HAP-1 (cell line): Measurements from ENCODE around the gene RASSF3.
"Not testable (repeated sequence)": the region's sequence is repeated elsewhere in the genome, so short reads cannot be mapped to it uniquely, and the experiment has no call there.

Experiments
- DNase-seq, 2 experiments: peaks; one replicate each; pipeline ENCODE4 v3.0.0-alpha.2; 2016 to 2020; ENCODE audit warnings: low spot score in 2 of 2
- H3K27me3 ChIP-seq: fragments of 250-450 bp; sonication (Bioruptor Pico); 2 replicates; pipeline ENCODE4 v1.5.1; 2020; ENCODE audit warnings: low read depth, mild to moderate bottlenecking, moderate library complexity
- H3K36me3 ChIP-seq: fragments of 250-450 bp; sonication (Bioruptor Pico); replicated peaks from 2 replicates; pipeline ENCODE4 v1.5.1; 2020; ENCODE audit warnings: mild to moderate bottlenecking
- H3K4me1 ChIP-seq: fragments of 250-450 bp; sonication (Bioruptor Pico); 2 replicates; pipeline ENCODE4 v1.5.1; 2020; ENCODE audit warnings: mild to moderate bottlenecking
- H3K4me3 ChIP-seq: fragments of 250-450 bp; sonication (Bioruptor Pico); 2 replicates; pipeline ENCODE4 v1.5.1; 2020; ENCODE audit warnings: mild to moderate bottlenecking, moderate library complexity
- H3K9me3 ChIP-seq: fragments of 250-450 bp; sonication (Bioruptor Pico); 2 replicates; pipeline ENCODE4 v1.5.1; 2020; ENCODE audit warnings: mild to moderate bottlenecking, moderate library complexity
- in situ Hi-C: fragments of 300-500 bp; cut with MboI; formaldehyde crosslinking; loops from 3 replicates; pipeline ENCODE4 v1.14.3; 2020; ENCODE audit warnings: low sequenced_read_pairs, inconsistent platforms, mixed read lengths

Gene RASSF3

GRCh38 chr12:64688715-64689114, 78.4 kb downstream of the RASSF3 start:
- H3K4me1 ChIP-seq: peaks cover 16% of the 10 kb centered on the region
- no peaks in the 10 kb centered on the region for H3K9me3 ChIP-seq
- in situ Hi-C loops: no loop called here
- H3K36me3 ChIP-seq: peaks cover 27% of the 10 kb centered on the region
- no peaks in the 10 kb centered on the region for H3K27me3 ChIP-seq
- no peak for DNase-seq
- H3K4me3 ChIP-seq: no peak overlapping the region

GRCh38 chr12:64690236-64690635, 79.9 kb downstream of the RASSF3 start:
- in situ Hi-C loops: loop anchor here (5.0 kb wide), 1 partner anchor 133 kb away; no protein-coding TSS in a partner anchor
- peaks cover 28% of the 10 kb centered on the region for H3K36me3 ChIP-seq
- peaks cover 16% of the 10 kb centered on the region for H3K4me1 ChIP-seq
- DNase-seq, H3K9me3 ChIP-seq, H3K4me3 ChIP-seq, H3K27me3 ChIP-seq: not testable (repeated sequence)

- in situ Hi-C loops: loop anchor here (5.0 kb wide), 1 partner anchor 134 kb away; no protein-coding TSS in a partner anchor
- peaks cover 26% of the 10 kb centered on the region for H3K36me3 ChIP-seq
- H3K4me3 ChIP-seq: no peak overlapping the region
- no peaks in the 10 kb centered on the region for H3K9me3 ChIP-seq
- H3K4me1 ChIP-seq: peaks cover 21% of the 10 kb centered on the region
- H3K27me3 ChIP-seq: no peaks in the 10 kb centered on the region
- peak; percentile 32 to 42 for DNase-seq
These were observed 81.0 kb downstream of the RASSF3 start for GRCh38 chr12:64691227-64691794.

GRCh38 chr12:64691795-64692583, 81.7 kb downstream of the RASSF3 start:
- Histone ChIP-seq H3K36me3 (peaks cover 23% of the 10 kb centered on the region), H3K27me3 (no peaks in the 10 kb centered on the region), H3K9me3 (no peaks in the 10 kb centered on the region), H3K4me3 (no peak overlapping the region), H3K4me1 (peaks cover 26% of the 10 kb centered on the region)
- in situ Hi-C loops: loop anchor here (5.0 kb wide), 1 partner anchor 135 kb away; no protein-coding TSS in a partner anchor
- peak in 1 of 2 experiments; percentile 83 for DNase-seq

- Histone ChIP-seq H3K27me3 (no peaks in the 10 kb centered on the region), H3K4me1 (peaks cover 26% of the 10 kb centered on the region), H3K4me3 (no peak overlapping the region), H3K36me3 (peaks cover 10% of the 10 kb centered on the region), H3K9me3 (no peaks in the 10 kb centered on the region)
- DNase-seq: no peak
- in situ Hi-C loops: loop anchor here (5.0 kb wide), 1 partner anchor 137 kb away; no protein-coding TSS in a partner anchor
These were observed 84.1 kb downstream of the RASSF3 start for GRCh38 chr12:64694130-64695040.

- Histone ChIP-seq H3K4me1 (peaks cover 26% of the 10 kb centered on the region), H3K4me3 (no peak overlapping the region), H3K27me3 (no peaks in the 10 kb centered on the region), H3K36me3 (peaks cover 10% of the 10 kb centered on the region), H3K9me3 (no peaks in the 10 kb centered on the region)
- no peak for DNase-seq
- in situ Hi-C loops: no loop called here
These were observed 85.3 kb downstream of the RASSF3 start for GRCh38 chr12:64695550-64695949.

GRCh38 chr12:64696080-64696741, 85.9 kb downstream of the RASSF3 start:
- no peaks in the 10 kb centered on the region for H3K27me3 ChIP-seq
- in situ Hi-C loops: no loop called here
- no peaks in the 10 kb centered on the region for H3K9me3 ChIP-seq
- DNase-seq: peak; percentile 55 to 74
- peaks cover 10% of the 10 kb centered on the region for H3K36me3 ChIP-seq
- peaks cover 23% of the 10 kb centered on the region for H3K4me1 ChIP-seq
- no peak overlapping the region for H3K4me3 ChIP-seq

- no peak for DNase-seq
- Histone ChIP-seq H3K36me3 (peaks cover 3% of the 10 kb centered on the region), H3K4me1 (peaks cover 10% of the 10 kb centered on the region), H3K4me3 (no peak overlapping the region), H3K27me3 (no peaks in the 10 kb centered on the region), H3K9me3 (no peaks in the 10 kb centered on the region)
- in situ Hi-C loops: loop anchor here (25.0 kb wide), 1 partner anchor 262 kb away; no protein-coding TSS in a partner anchor
These were observed 89.3 kb downstream of the RASSF3 start for GRCh38 chr12:64699504-64700115.

- H3K36me3 ChIP-seq: no peaks in the 10 kb centered on the region; the same call in 1 of the 2 replicates
- no peaks in the 10 kb centered on the region for H3K9me3 ChIP-seq
- H3K27me3 ChIP-seq: no peaks in the 10 kb centered on the region
- H3K4me3 ChIP-seq: no peak overlapping the region
- DNase-seq: no peak
- in situ Hi-C loops: loop anchor here (25.0 kb wide), 1 partner anchor 263 kb away; no protein-coding TSS in a partner anchor
- peaks cover 9% of the 10 kb centered on the region for H3K4me1 ChIP-seq
These were observed 90.2 kb downstream of the RASSF3 start for GRCh38 chr12:64700532-64700931.

GRCh38 chr12:64701283-64701682, 91.0 kb downstream of the RASSF3 start:
- no peaks in the 10 kb centered on the region; the same call in 1 of the 2 replicates for H3K36me3 ChIP-seq
- H3K4me3 ChIP-seq: no peak overlapping the region
- in situ Hi-C loops: loop anchor here (25.0 kb wide), 1 partner anchor 264 kb away; no protein-coding TSS in a partner anchor
- no peak for DNase-seq
- H3K9me3 ChIP-seq: no peaks in the 10 kb centered on the region
- peaks cover 5% of the 10 kb centered on the region for H3K4me1 ChIP-seq
- no peaks in the 10 kb centered on the region for H3K27me3 ChIP-seq

GRCh38 chr12:64706306-64706705, 96.0 kb downstream of the RASSF3 start:
- Histone ChIP-seq H3K4me1 (no peaks in the 10 kb centered on the region), H3K4me3 (no peak overlapping the region), H3K9me3 (no peaks in the 10 kb centered on the region), H3K36me3 (no peaks in the 10 kb centered on the region), H3K27me3 (no peaks in the 10 kb centered on the region)
- in situ Hi-C loops: loop anchor here (25.0 kb wide), 1 partner anchor 269 kb away; no protein-coding TSS in a partner anchor
- DNase-seq: no peak

- DNase-seq: no peak
- in situ Hi-C loops: loop anchor here (25.0 kb wide), 1 partner anchor 270 kb away; no protein-coding TSS in a partner anchor
These were observed 96.6 kb downstream of the RASSF3 start for GRCh38 chr12:64706857-64707256.

More at GRCh38 chr12:64706857-64707256, 96.6 kb downstream of the RASSF3 start:
- H3K9me3 ChIP-seq: no peaks in the 10 kb centered on the region
- no peaks in the 10 kb centered on the region for H3K36me3 ChIP-seq
- no peak overlapping the region for H3K4me3 ChIP-seq
- H3K27me3 ChIP-seq: no peaks in the 10 kb centered on the region
- no peaks in the 10 kb centered on the region for H3K4me1 ChIP-seq
